ENCODE data around the gene RNF130. TPM values are rescaled to one million over a fixed set of nuclear protein-coding genes. Genes with fewer than 3 reads are reported as not detected.
"Not testable (repeated sequence)": the region's sequence is repeated elsewhere in the genome, so short reads cannot be mapped to it uniquely, and the experiment has no call there.

RNF130 gene
- total and polyA plus RNA-seq, 7 donors: 34.3 to 144 (median 64.1) TPM

- Histone ChIP-seq H3K36me3 (peaks cover 0 to 5% (median 0%) of the 10 kb centered on the region in 4 donors), H3K27ac (no peak overlapping the region), H3K27me3 (no peaks in the 10 kb centered on the region), H3K9me3 (no peaks in the 10 kb centered on the region), H3K4me1 (peaks cover 0 to 7% (median 3%) of the 10 kb centered on the region in 4 donors), H3K4me3 (no peak overlapping the region)
- 95 to 97% methylated on average over 12 of the region's 12 CpGs for WGBS, 2 donors
- intact Hi-C loops (cut with DNase I): no loop called here
- TF ChIP-seq POLR2A (IDR thresholded peaks at IDR 0.05) (no peak), CTCF (IDR thresholded peaks at IDR 0.05) (no peak), POLR2AphosphoS5 (IDR thresholded peaks at IDR 0.05) (no peak), EP300 (IDR thresholded peaks at IDR 0.05) (no peak)
- no peak for DNase-seq
These were observed 49.7 kb downstream of the RNF130 start for GRCh38 chr5:180021900-180022299.

- intact Hi-C loops (cut with DNase I): no loop called here
- no peak overlapping the region for H3K4me3 ChIP-seq
- DNase-seq: no peak
- no peak for TF ChIP-seq POLR2AphosphoS5 (IDR thresholded peaks at IDR 0.05)
- TF ChIP-seq EP300 (IDR thresholded peaks at IDR 0.05): no peak
- no peak for TF ChIP-seq POLR2A (IDR thresholded peaks at IDR 0.05)
- no peak for TF ChIP-seq CTCF (IDR thresholded peaks at IDR 0.05)
- peaks cover 0 to 5% (median 0%) of the 10 kb centered on the region in 4 donors for H3K36me3 ChIP-seq
- no peaks in the 10 kb centered on the region for H3K9me3 ChIP-seq
- no peaks in the 10 kb centered on the region for H3K4me1 ChIP-seq
- H3K27me3 ChIP-seq: no peaks in the 10 kb centered on the region
- no peak overlapping the region for H3K27ac ChIP-seq
- WGBS, 2 donors: 81 to 91% methylated on average over 15 of the region's 15 CpGs
These were observed 51.4 kb downstream of the RNF130 start for GRCh38 chr5:180020176-180020575.

GRCh38 chr5:180018347-180019060, 53.1 kb downstream of the RNF130 start:
- intact Hi-C loops (cut with DNase I): no loop called here
- H3K27ac ChIP-seq: no peak overlapping the region
- no peak for TF ChIP-seq POLR2AphosphoS5 (IDR thresholded peaks at IDR 0.05)
- H3K4me1 ChIP-seq: no peaks in the 10 kb centered on the region
- H3K36me3 ChIP-seq: peaks cover 0 to 5% (median 0%) of the 10 kb centered on the region in 4 donors
- WGBS, 2 donors: 81 to 94% methylated on average over 5 of the region's 5 CpGs
- H3K4me3 ChIP-seq: no peak overlapping the region
- no peak for DNase-seq
- H3K27me3 ChIP-seq: no peaks in the 10 kb centered on the region
- H3K9me3 ChIP-seq: no peaks in the 10 kb centered on the region

GRCh38 chr5:180015523-180015922, 56.0 kb downstream of the RNF130 start:
- intact Hi-C loops (cut with DNase I); H3K4me3 ChIP-seq; H3K4me1 ChIP-seq; H3K9me3 ChIP-seq; DNase-seq; H3K27me3 ChIP-seq; H3K27ac ChIP-seq: not testable (repeated sequence)
- peaks cover 0 to 15% (median 4%) of the 10 kb centered on the region in 4 donors for H3K36me3 ChIP-seq
- WGBS, 2 donors: 92 to 94% methylated on average over 1 of the region's 1 CpG

- H3K27me3 ChIP-seq: no peaks in the 10 kb centered on the region
- intact Hi-C loops (cut with DNase I): no loop called here
- H3K4me1 ChIP-seq: no peaks in the 10 kb centered on the region
- no peak overlapping the region for H3K27ac ChIP-seq
- no peak overlapping the region for H3K4me3 ChIP-seq
- TF ChIP-seq POLR2AphosphoS5 (IDR thresholded peaks at IDR 0.05) (no peak), CTCF (IDR thresholded peaks at IDR 0.05) (no peak), POLR2A (IDR thresholded peaks at IDR 0.05) (no peak), EP300 (IDR thresholded peaks at IDR 0.05) (no peak)
- WGBS, 2 donors: 52 to 68% methylated on average over 1 of the region's 1 CpG
- DNase-seq: no peak
- H3K9me3 ChIP-seq: no peaks in the 10 kb centered on the region
- peaks cover 0 to 11% (median 4%) of the 10 kb centered on the region in 4 donors for H3K36me3 ChIP-seq
These were observed 57.9 kb downstream of the RNF130 start for GRCh38 chr5:180013678-180014077.

GRCh38 chr5:180012316-180012715, 59.2 kb downstream of the RNF130 start:
- no peaks in the 10 kb centered on the region for H3K9me3 ChIP-seq
- TF ChIP-seq CTCF (IDR thresholded peaks at IDR 0.05): no peak
- TF ChIP-seq POLR2A (IDR thresholded peaks at IDR 0.05): no peak
- no peak for TF ChIP-seq EP300 (IDR thresholded peaks at IDR 0.05)
- no peak for TF ChIP-seq POLR2AphosphoS5 (IDR thresholded peaks at IDR 0.05)
- H3K36me3 ChIP-seq: peaks cover 0 to 11% (median 4%) of the 10 kb centered on the region in 4 donors
- intact Hi-C loops (cut with DNase I): no loop called here
- H3K4me1 ChIP-seq: no peaks in the 10 kb centered on the region
- no peak overlapping the region for H3K4me3 ChIP-seq
- no peak for DNase-seq
- no peaks in the 10 kb centered on the region for H3K27me3 ChIP-seq
- H3K27ac ChIP-seq: no peak overlapping the region
- 46% methylated on average over 2 of the region's 2 CpGs for WGBS, 2 donors
